ENCODE results near the gene C2orf92. TPM values are rescaled to one million over a fixed set of nuclear protein-coding genes. Genes with fewer than 3 reads are reported as not detected.

C2orf92 gene
- total and polyA plus RNA-seq, 2 donors (not counting 3 experiments of a cell fraction or from before 2014, with no cell fraction given), result 1.8 to 7.9 TPM

DNA sequence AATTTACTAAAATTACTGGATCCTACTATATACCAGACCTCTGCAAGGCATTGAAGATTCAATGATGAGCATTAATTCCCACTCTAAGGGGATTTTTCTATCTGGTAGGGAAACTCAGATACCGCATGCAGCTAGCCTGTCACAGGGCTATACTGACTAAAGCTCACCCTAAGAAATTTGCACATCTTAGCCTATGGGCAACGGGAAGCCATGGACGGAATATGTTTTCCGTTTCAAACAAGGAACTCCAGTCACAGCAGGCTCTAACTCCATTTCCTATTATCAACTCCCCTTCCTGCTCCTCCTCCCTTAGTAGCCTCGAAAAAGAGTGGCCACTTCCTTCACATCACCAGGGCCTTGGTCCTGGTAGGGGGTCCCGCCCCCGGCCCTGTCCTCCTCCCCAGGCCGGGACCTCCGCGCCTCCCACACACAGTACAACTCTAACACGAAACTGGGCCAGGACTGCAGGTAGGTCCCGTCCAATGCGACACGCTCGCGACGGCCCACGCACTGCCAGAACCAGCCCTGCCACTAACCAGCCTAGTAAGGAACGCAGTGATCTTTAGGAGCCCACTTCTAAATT is 24.3 kb upstream of the C2orf92 start:
- BruUV-seq (replicated peaks), result TSS peak; percentile 88
- H3K9me3 ChIP-seq (replicated peaks; ENCODE audit: control insufficient read depth, insufficient read depth, low read length), result no peaks in the 10 kb centered on the region
- no peaks in the 10 kb centered on the region for H3K9me1 ChIP-seq (replicated peaks; ENCODE audit: control insufficient read depth, extremely low read depth, insufficient read depth, low read length)
- H3K4me1 ChIP-seq (ENCODE audit: control insufficient read depth, extremely low read depth, insufficient read depth, low read length), result peaks cover 15% of the 10 kb centered on the region
- H4K20me1 ChIP-seq (replicated peaks; ENCODE audit: control insufficient read depth, extremely low read depth, insufficient read depth, low read length), result no peaks in the 10 kb centered on the region
- peak overlapping the region; percentile 70 for H3K9ac ChIP-seq (replicated peaks; ENCODE audit: extremely low read depth, insufficient read depth, low read length)
- dilution Hi-C loops (cut with MboI; ENCODE audit: extremely low pct_ligation_motif_present, low sequenced_read_pairs) (no loop called here), intact Hi-C loops (cut with micrococcal nuclease) (loop anchor here (10.0 kb wide), 1 partner anchor 50 kb away; no protein-coding TSS in a partner anchor)
- FAIRE-seq, result no peak
- no peak for DNase-seq (ENCODE audit: low read depth, low spot score)
- H2AFZ ChIP-seq (ENCODE audit: low read depth, low read length), result peak overlapping the region; percentile 97
- POLR2A ChIA-PET, result interaction anchor here (0.6 to 2.8 kb wide), 5 partner anchors 16 to 54 kb away, joined by 3 to 38 read pairs (median 5); partner anchors contain the start of gene ACTR1B
- H3K4me3 ChIP-seq (replicated peaks in 1 of 3; ENCODE audit: insufficient read depth in 1 of 3, low read depth in 1 of 3, low read length in 3 of 3), result peak overlapping the region; percentile 42 to 81 (median 65)
- peak overlapping the region; percentile 69 for H3K27ac ChIP-seq (ENCODE audit: insufficient read depth, low read depth, low read length)
- H3K27me3 ChIP-seq (ENCODE audit: control insufficient read depth in 2 of 2, insufficient read depth in 2 of 2, low read length in 2 of 2), result no peaks in the 10 kb centered on the region
- H3K79me2 ChIP-seq (ENCODE audit: control insufficient read depth, insufficient read depth, low read length), result peaks cover 9% of the 10 kb centered on the region
- TF ChIP-seq GATA2 (IDR thresholded peaks at IDR 0.05; ENCODE audit: insufficient read depth, insufficient read length, low read depth, low read length) (no peak), POLR2AphosphoS5 (IDR thresholded peaks at IDR 0.05; ENCODE audit: insufficient read depth, low read depth, low read length) (no peak), EZH2 (IDR thresholded peaks at IDR 0.05; ENCODE audit: borderline replicate concordance, low read depth, low read length, severe bottlenecking) (no peak), JUN (IDR thresholded peaks at IDR 0.05; ENCODE audit: borderline replicate concordance, insufficient read depth, insufficient read length, low read depth) (no peak), POLR2A (IDR thresholded peaks at IDR 0.05; ENCODE audit: low read depth, low read length) (no peak), FOS (IDR thresholded peaks at IDR 0.05; ENCODE audit: borderline replicate concordance, insufficient read depth, low read length) (no peak), MYC (IDR thresholded peaks at IDR 0.05; ENCODE audit: low read depth, low read length) (no peak)
- TF ChIP-seq, protein P1, sequence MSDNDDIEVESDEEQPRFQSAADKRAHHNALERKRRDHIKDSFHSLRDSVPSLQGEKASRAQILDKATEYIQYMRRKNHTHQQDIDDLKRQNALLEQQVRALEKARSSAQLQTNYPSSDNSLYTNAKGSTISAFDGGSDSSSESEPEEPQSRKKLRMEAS (IDR thresholded peaks at IDR 0.05; ENCODE audit: insufficient read depth, insufficient read length), result no peak
- TF ChIP-seq, protein P2, sequence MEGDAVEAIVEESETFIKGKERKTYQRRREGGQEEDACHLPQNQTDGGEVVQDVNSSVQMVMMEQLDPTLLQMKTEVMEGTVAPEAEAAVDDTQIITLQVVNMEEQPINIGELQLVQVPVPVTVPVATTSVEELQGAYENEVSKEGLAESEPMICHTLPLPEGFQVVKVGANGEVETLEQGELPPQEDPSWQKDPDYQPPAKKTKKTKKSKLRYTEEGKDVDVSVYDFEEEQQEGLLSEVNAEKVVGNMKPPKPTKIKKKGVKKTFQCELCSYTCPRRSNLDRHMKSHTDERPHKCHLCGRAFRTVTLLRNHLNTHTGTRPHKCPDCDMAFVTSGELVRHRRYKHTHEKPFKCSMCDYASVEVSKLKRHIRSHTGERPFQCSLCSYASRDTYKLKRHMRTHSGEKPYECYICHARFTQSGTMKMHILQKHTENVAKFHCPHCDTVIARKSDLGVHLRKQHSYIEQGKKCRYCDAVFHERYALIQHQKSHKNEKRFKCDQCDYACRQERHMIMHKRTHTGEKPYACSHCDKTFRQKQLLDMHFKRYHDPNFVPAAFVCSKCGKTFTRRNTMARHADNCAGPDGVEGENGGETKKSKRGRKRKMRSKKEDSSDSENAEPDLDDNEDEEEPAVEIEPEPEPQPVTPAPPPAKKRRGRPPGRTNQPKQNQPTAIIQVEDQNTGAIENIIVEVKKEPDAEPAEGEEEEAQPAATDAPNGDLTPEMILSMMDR (IDR thresholded peaks at IDR 0.05; ENCODE audit: extremely low read depth in 1 of 2, insufficient read depth in 1 of 2, low read depth in 1 of 2, low read length in 2 of 2), result no peak
- H3K4me2 ChIP-seq (ENCODE audit: insufficient read depth, low read length), result peak overlapping the region; percentile 86
- H3K36me3 ChIP-seq (ENCODE audit: control insufficient read depth in 2 of 2, extremely low read depth in 1 of 2, insufficient read depth in 2 of 2, low read length in 2 of 2), result peaks cover 12 to 14% of the 10 kb centered on the region in 2 experiments
- CTCF ChIA-PET, result interaction anchor here (0.8 to 2.4 kb wide), 6 partner anchors 12 to 1582 kb away, joined by 3 to 45 read pairs (median 4); partner anchors contain the start of gene ACTR1B

All from endothelial cell of umbilical vein (primary cell).